NCI-H526 (cell line): ENCODE results near the gene C20orf202.
"Not testable (repeated sequence)": the region's sequence is repeated elsewhere in the genome, so short reads cannot be mapped to it uniquely, and the experiment has no call there.

Experiments used
- DNase-seq, 2 experiments: peaks; one replicate each; lab custom pipeline; 2025; lab: John Stamatoyannopoulos, UW

The C20orf202 gene

GRCh38 chr20:1209447-1210387 lies 6.5 kb downstream of the C20orf202 start:
- peak in 1 of 2 experiments; percentile 18 for DNase-seq

- DNase-seq = no peak
Observed at GRCh38 chr20:1210501-1210900, 7.2 kb downstream of the C20orf202 start.

- no peak for DNase-seq
Observed at GRCh38 chr20:1212023-1212422, 8.8 kb downstream of the C20orf202 start.

GRCh38 chr20:1212607-1213396 lies 9.5 kb downstream of the C20orf202 start:
- DNase-seq = peak; percentile 24 to 88

- no peak for DNase-seq
Observed at GRCh38 chr20:1214838-1215261, 11.6 kb downstream of the C20orf202 start.

GRCh38 chr20:1215386-1216170 lies 12.3 kb downstream of the C20orf202 start:
- no peak for DNase-seq

GRCh38 chr20:1216527-1217427 lies 13.5 kb downstream of the C20orf202 start:
- DNase-seq = not testable (repeated sequence)

- DNase-seq = not testable (repeated sequence)
Observed at GRCh38 chr20:1222750-1223149, 19.5 kb downstream of the C20orf202 start.

- peak in 1 of 2 experiments; percentile 16 for DNase-seq
Observed at GRCh38 chr20:1224205-1224890, 21.1 kb downstream of the C20orf202 start.

GRCh38 chr20:1225263-1225782 lies 22.1 kb downstream of the C20orf202 start:
- DNase-seq = peak; percentile 37 to 92

GRCh38 chr20:1225783-1226654 lies 22.8 kb downstream of the C20orf202 start, which contains the start of gene RAD21L1:
TSS of gene RAD21L1 (plus strand) at chr20:1226044. CDS start at chr20:1228454, 2,410 bp downstream.
- DNase-seq = peak; percentile 44 to 91

- DNase-seq = no peak
Observed at GRCh38 chr20:1229541-1229940, 26.3 kb downstream of the C20orf202 start.

- no peak for DNase-seq
Observed at GRCh38 chr20:1232286-1233111, 29.2 kb downstream of the C20orf202 start.

GRCh38 chr20:1240549-1240948 lies 37.3 kb downstream of the C20orf202 start:
- no peak for DNase-seq

GRCh38 chr20:1241456-1241855 lies 38.2 kb downstream of the C20orf202 start:
- DNase-seq = no peak

GRCh38 chr20:1242099-1242498 lies 38.8 kb downstream of the C20orf202 start:
- no peak for DNase-seq

- no peak for DNase-seq
Observed at GRCh38 chr20:1242530-1242929, 39.3 kb downstream of the C20orf202 start.

- no peak for DNase-seq
Observed at GRCh38 chr20:1245578-1245977, 42.3 kb downstream of the C20orf202 start.
